Inflammatory macrophage treated with lipopolysaccharide for 4 hours (primary cell): ENCODE data around the gene MARCOL.

Experiments
- DNase-seq: peaks from one replicate; pipeline ENCODE4 v3.0.0-alpha.2; 2020

MARCOL gene

GRCh38 chr5:148238418-148238794 is at the start of gene MARCOL:
TSS of gene MARCOL (plus strand) at chr5:148238525. CDS start at chr5:148238598, 73 bp downstream.
- no peak for DNase-seq

GRCh38 chr5:148191010-148191409 is 47.3 kb upstream of the MARCOL start:
- no peak for DNase-seq

- DNase-seq = no peak
Measured at GRCh38 chr5:148193202-148193601, 45.1 kb upstream of the MARCOL start.

- DNase-seq = peak; percentile 59
Measured at GRCh38 chr5:148201151-148201550, 37.2 kb upstream of the MARCOL start.

- no peak for DNase-seq
Measured at GRCh38 chr5:148202531-148203203, 35.7 kb upstream of the MARCOL start, which contains the start of gene SPINK6. TSS of gene SPINK6 (plus strand) at chr5:148203042. CDS start at chr5:148203097, 55 bp downstream.

GRCh38 chr5:148205044-148205806 is 33.1 kb upstream of the MARCOL start:
- DNase-seq = peak; percentile 72

- no peak for DNase-seq
Measured at GRCh38 chr5:148205865-148206264, 32.5 kb upstream of the MARCOL start.

GRCh38 chr5:148206620-148207019 is 31.7 kb upstream of the MARCOL start:
- no peak for DNase-seq

- DNase-seq = no peak
Measured at GRCh38 chr5:148208226-148208625, 30.1 kb upstream of the MARCOL start.

- DNase-seq = peak; percentile 24
Measured at GRCh38 chr5:148209151-148209770, 29.1 kb upstream of the MARCOL start.

- peak; percentile 20 for DNase-seq
Measured at GRCh38 chr5:148214665-148215185, 23.6 kb upstream of the MARCOL start.

- no peak for DNase-seq
Measured at GRCh38 chr5:148221508-148221907, 16.8 kb upstream of the MARCOL start.

- no peak for DNase-seq
Measured at GRCh38 chr5:148224117-148224742, 14.1 kb upstream of the MARCOL start.

GRCh38 chr5:148228392-148228984 is 9.8 kb upstream of the MARCOL start:
- no peak for DNase-seq

- no peak for DNase-seq
Measured at GRCh38 chr5:148229840-148230239, 8.5 kb upstream of the MARCOL start.

GRCh38 chr5:148230240-148230639 is 8.1 kb upstream of the MARCOL start:
- no peak for DNase-seq

- peak; percentile 58 for DNase-seq
Measured at GRCh38 chr5:148237785-148238417, 424 bp upstream of the MARCOL start.

GRCh38 chr5:148248894-148249293 is 10.6 kb downstream of the MARCOL start:
- DNase-seq = no peak

GRCh38 chr5:148255456-148255855 is 17.1 kb downstream of the MARCOL start:
- no peak for DNase-seq

GRCh38 chr5:148259288-148259687 is 21.0 kb downstream of the MARCOL start:
- DNase-seq = no peak

- no peak for DNase-seq
Measured at GRCh38 chr5:148261221-148261620, 22.9 kb downstream of the MARCOL start.

GRCh38 chr5:148267962-148268361 is 29.6 kb downstream of the MARCOL start:
- DNase-seq = no peak
